Right lobe of liver (tissue), 4 donors: ENCODE measurements around the gene PLXNB2.

Source experiments
- CTCF ChIP-seq, 4 donors: fragments of 200-600 bp in 3 of 4; fragments of 450-650 bp in 1 of 4; IDR thresholded peaks; one replicate each; pipeline versions ENCODE4 v1.5.1 to v1.8.0; 2016 to 2022; ENCODE audit warnings: antibody characterized with exemption in 4 of 4, mild to moderate bottlenecking in 2 of 4
- POLR2A ChIP-seq: fragments of 450-650 bp; IDR thresholded peaks from one replicate; pipeline ENCODE4 v1.6.1; 2017; ENCODE audit warnings: antibody characterized with exemption, mild to moderate bottlenecking
- donor health status: DM: no; HTN: no; CAD: no.
- donor health status: DM: no; HTN: no; CAD: no.
- donor health status: DM: no; HTN: yes; CAD: no.

- TF ChIP-seq POLR2A (no peak), CTCF (IDR thresholded peaks at IDR 0.05) (no peak)
Measured at GRCh38 chr22:50242406-50242949, 65.0 kb downstream of the PLXNB2 start.
